Ovary (tissue), 9 donors: Measurements from ENCODE around the gene CNGA4. TPM values are rescaled to one million over a fixed set of nuclear protein-coding genes. Genes with fewer than 3 reads are reported as not detected.

ENCODE experiments used
- DNase-seq, 5 donors: peaks; one replicate each; pipeline ENCODE4 v3.0.0-alpha.2; 2019 to 2020
- H3K27ac ChIP-seq, 2 donors: fragments of 200-600 bp; one replicate each; pipeline versions ENCODE4 v1.5.1 to v1.8.0; 2019 to 2022
- H3K27me3 ChIP-seq: fragments of 200-600 bp; one replicate; pipeline ENCODE4 v1.8.0; 2022
- H3K36me3 ChIP-seq: fragments of 200-600 bp; sonication (generic); one replicate; pipeline ENCODE4 v1.5.1; 2019
- H3K4me1 ChIP-seq: one replicate; pipeline ENCODE4 v1.8.1; 2013; ENCODE audit warnings: mild to moderate bottlenecking, moderate library complexity; ENCODE audit not compliant: insufficient read depth
- H3K4me3 ChIP-seq: fragments of 200-600 bp; sonication (generic); one replicate; pipeline ENCODE4 v1.5.1; 2017
- H3K9me3 ChIP-seq, 2 donors: fragments of 200-600 bp in 1 of 2; sonication (generic) in 1 of 2; one replicate each; pipeline versions ENCODE4 v1.5.1 to v1.8.1; 2013 to 2019; ENCODE audit warnings: mild to moderate bottlenecking in 1 of 2, moderate library complexity in 1 of 2
- EP300 ChIP-seq: sonication (generic); formaldehyde crosslinking; IDR thresholded peaks from one replicate; pipeline ENCODE4 v1.6.1; 2017; ENCODE audit warnings: antibody characterized with exemption
- POLR2A ChIP-seq: fragments of 450-650 bp; IDR thresholded peaks from one replicate; pipeline ENCODE4 v1.6.1; 2017; ENCODE audit warnings: antibody characterized with exemption, mild to moderate bottlenecking, moderate library complexity
- WGBS, 3 donors: extraction: QIAGEN DNeasy Blood & Tissue Kit in 1 of 3; methylation state at CpG; one replicate each; pipeline versions ENCODE4 v1.1.5 to v1.1.7; 2013 to 2017; 5-methylcytosine and 5-hydroxymethylcytosine counted together
- intact Hi-C, 4 donors: fragments of 100-400 bp; cut with DNase I; formaldehyde crosslinking; loops; one replicate each; pipeline versions ENCODE4 v1.11.0 to v1.15.1; 2022 to 2023
- polyA plus RNA-seq, 2 donors: library from polyadenylated mRNA; stranded (reverse); fragments of 200-250 nt in 1 of 2; fragments of 350-450 nt in 1 of 2; fragmentation: Illumina TruSeq in 1 of 2; extraction: RNeasy Lipid Tissue Mini Kit (QIAGEN cat#74804) in 1 of 2; gene quantifications; one replicate each; pipeline ENCODE4 v1.2.3, GENCODE V29; 2013 to 2014
- total RNA-seq, 7 donors: library from RNA; depleted of rRNA in 2 of 7; stranded (reverse); fragments of >200 nt in 2 of 7; fragmentation: NEBNext Ultra II Directional in 3 of 7; extraction: Animal tissue kit (Norgen Biotek cat#: 25700) in 3 of 7; gene quantifications; one replicate each; pipeline versions ENCODE4 v1.1.0 to v1.2.4, GENCODE V29; 2016 to 2023
- TF ChIP-seq, protein P1 (sequence below), 3 donors: fragments of 450-650 bp in 2 of 3; fragments of 200-600 bp in 1 of 3; IDR thresholded peaks; one replicate each; pipeline versions ENCODE4 v1.5.1 to v1.8.0; 2016 to 2022; ENCODE audit warnings: antibody characterized with exemption in 3 of 3, mild to moderate bottlenecking in 1 of 3
- donor health status: DM: no; HTN: no; CAD: no; lungs with moderate emphysema.
- donor health status: DM: no; HTN: no; CAD: no.
- donor health status: Bipolar disorder and iron deficiency.
- donor health status: DM: yes; HTN: yes; CAD: no.
- donor health status: DM: no; HTN: no; CAD: no.
- donor health status: DM: yes; HTN: yes; CAD: no.

CNGA4 gene
- total and polyA plus RNA-seq, 9 donors: 0.10 to 2.9 (median 0.38) TPM

DNA sequence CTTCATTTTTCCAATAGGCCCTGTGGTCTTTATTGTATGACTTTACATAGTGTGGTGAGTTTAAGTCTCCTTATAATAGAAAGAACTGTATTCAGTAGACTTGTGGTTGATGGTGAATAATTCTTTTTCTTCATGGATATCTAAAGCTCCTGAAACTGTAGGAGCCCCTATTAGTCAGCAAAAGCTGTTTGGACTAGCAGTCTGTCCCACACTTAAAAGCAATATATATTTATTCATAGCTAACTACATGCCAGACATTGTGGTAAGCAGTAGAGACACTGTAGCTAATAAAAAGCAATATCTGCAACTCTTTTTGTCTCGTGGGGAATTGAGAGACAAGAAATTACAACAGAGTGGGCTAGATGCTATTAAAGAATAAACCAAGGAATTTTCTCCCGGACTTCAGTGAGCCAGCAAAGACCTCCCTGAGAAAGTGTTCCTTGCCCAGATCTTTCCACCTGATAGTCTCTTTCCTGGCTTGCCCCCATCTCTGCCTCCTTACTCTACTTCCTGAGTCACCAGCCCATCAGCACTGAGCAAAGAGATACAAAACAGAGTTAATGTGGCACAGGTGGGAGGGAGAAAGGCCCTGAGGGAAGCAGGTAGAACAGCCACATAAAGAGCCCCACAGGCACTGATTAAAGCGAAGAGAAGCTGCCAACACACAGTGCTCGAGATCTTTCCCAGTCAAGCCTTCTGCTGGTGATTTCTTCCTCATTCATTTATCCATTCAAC lies 41.3 kb upstream of the CNGA4 start:
- Histone ChIP-seq H3K36me3 (no peaks in the 10 kb centered on the region), H3K27me3 (no peaks in the 10 kb centered on the region), H3K9me3 (no peaks in the 10 kb centered on the region), H3K27ac (no peak overlapping the region), H3K4me1 (no peaks in the 10 kb centered on the region), H3K4me3 (no peak overlapping the region)
- WGBS, 3 donors: 73 to 82% (median 78%) methylated on average over 4 of the region's 4 CpGs
- TF ChIP-seq POLR2A (no peak), EP300 (no peak)
- TF ChIP-seq, protein P1, sequence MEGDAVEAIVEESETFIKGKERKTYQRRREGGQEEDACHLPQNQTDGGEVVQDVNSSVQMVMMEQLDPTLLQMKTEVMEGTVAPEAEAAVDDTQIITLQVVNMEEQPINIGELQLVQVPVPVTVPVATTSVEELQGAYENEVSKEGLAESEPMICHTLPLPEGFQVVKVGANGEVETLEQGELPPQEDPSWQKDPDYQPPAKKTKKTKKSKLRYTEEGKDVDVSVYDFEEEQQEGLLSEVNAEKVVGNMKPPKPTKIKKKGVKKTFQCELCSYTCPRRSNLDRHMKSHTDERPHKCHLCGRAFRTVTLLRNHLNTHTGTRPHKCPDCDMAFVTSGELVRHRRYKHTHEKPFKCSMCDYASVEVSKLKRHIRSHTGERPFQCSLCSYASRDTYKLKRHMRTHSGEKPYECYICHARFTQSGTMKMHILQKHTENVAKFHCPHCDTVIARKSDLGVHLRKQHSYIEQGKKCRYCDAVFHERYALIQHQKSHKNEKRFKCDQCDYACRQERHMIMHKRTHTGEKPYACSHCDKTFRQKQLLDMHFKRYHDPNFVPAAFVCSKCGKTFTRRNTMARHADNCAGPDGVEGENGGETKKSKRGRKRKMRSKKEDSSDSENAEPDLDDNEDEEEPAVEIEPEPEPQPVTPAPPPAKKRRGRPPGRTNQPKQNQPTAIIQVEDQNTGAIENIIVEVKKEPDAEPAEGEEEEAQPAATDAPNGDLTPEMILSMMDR (IDR thresholded peaks at IDR 0.05): no peak
- DNase-seq: no peak
- intact Hi-C loops: loop anchor here in 1 of 4 donors (2.0 kb wide), 1 partner anchor 35 kb away; no protein-coding TSS in a partner anchor

DNA sequence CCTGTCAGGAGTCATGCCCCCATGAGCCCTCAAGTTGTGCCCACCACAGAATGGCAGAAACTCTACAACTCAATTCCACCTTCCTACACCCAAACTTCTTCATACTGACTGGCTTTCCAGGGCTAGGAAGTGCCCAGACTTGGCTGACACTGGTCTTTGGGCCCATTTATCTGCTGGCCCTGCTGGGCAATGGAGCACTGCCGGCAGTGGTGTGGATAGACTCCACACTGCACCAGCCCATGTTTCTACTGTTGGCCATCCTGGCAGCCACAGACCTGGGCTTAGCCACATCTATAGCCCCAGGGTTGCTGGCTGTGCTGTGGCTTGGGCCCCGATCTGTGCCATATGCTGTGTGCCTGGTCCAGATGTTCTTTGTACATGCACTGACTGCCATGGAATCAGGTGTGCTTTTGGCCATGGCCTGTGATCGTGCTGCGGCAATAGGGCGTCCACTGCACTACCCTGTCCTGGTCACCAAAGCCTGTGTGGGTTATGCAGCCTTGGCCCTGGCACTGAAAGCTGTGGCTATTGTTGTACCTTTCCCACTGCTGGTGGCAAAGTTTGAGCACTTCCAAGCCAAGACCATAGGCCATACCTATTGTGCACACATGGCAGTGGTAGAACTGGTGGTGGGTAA lies 39.6 kb upstream of the CNGA4 start, which contains the start of gene OR52W1:
Gene OR52W1, plus strand, starts transcription at position 51 of the 637 bp plus-strand sequence. Its CDS starts 0 bp downstream, at position 51.
- Histone ChIP-seq H3K4me3 (no peak within 1 kb of the TSS), H3K4me1 (no peaks in the 10 kb centered on the region), H3K27ac (no peak within 1 kb of the TSS), H3K27me3 (no peaks in the 10 kb centered on the region), H3K9me3 (no peaks in the 10 kb centered on the region), H3K36me3 (no peaks in the 10 kb centered on the region)
- DNase-seq: no peak
- WGBS, 3 donors: 98 to 100% (median 99%) methylated on average over 5 of the region's 5 CpGs
- intact Hi-C loops: no loop called here
- TF ChIP-seq EP300 (no peak), POLR2A (no peak)
- TF ChIP-seq, protein P1 (IDR thresholded peaks at IDR 0.05): no peak

DNA sequence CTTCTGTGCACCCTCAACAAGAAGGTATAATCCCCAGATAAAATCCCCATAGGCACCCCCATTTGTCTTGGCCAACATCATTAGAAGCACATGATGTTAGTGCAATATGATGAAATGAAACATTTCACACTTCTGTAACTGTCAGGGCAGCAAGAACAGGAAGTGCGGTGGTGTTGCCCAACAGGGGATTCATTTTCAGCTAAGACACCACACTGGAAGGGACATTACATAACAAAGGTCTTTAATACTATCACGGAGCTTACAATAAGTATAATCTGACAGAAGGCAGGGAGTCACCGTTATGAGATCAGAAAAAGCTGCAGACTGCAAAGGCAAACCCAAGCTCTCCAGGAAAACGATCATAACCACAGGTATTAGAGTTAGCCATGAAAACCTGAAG lies 37.9 kb upstream of the CNGA4 start:
- no peaks in the 10 kb centered on the region for H3K27me3 ChIP-seq
- intact Hi-C loops: no loop called here
- no peak for DNase-seq
- no peaks in the 10 kb centered on the region for H3K4me1 ChIP-seq
- 77 to 78% (median 78%) methylated on average over 4 of the region's 4 CpGs for WGBS, 3 donors
- H3K4me3 ChIP-seq: no peak overlapping the region
- TF ChIP-seq EP300 (no peak), POLR2A (no peak)
- TF ChIP-seq, protein P1 (IDR thresholded peaks at IDR 0.05): no peak
- no peaks in the 10 kb centered on the region for H3K36me3 ChIP-seq
- no peak overlapping the region for H3K27ac ChIP-seq
- H3K9me3 ChIP-seq: no peaks in the 10 kb centered on the region

DNA sequence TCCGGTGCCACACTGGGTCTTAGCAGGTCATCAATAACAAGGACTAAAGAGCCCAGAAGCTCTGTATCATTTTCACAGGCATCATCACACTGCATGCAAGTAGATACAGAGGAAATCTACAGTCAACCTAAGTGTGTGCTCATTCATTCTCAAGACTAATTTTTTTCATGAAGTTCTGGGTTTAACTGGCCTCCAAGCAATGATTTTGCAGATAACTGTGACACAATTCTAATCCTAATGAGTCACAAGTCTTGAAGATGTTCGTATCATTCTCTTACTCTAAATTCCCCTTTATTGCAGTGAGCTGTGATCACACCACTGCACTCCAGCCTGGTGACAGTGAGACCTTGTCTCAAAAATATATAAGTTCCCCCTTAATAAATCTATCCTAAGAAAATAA lies 37.4 kb upstream of the CNGA4 start:
- TF ChIP-seq EP300 (no peak), POLR2A (no peak)
- TF ChIP-seq, protein P1 (IDR thresholded peaks at IDR 0.05): no peak
- no peaks in the 10 kb centered on the region for H3K27me3 ChIP-seq
- H3K4me3 ChIP-seq: no peak overlapping the region
- 57 to 82% (median 77%) methylated on average over 2 of the region's 2 CpGs for WGBS, 3 donors
- no peak for DNase-seq
- no peaks in the 10 kb centered on the region for H3K9me3 ChIP-seq
- H3K36me3 ChIP-seq: no peaks in the 10 kb centered on the region
- intact Hi-C loops: no loop called here
- no peaks in the 10 kb centered on the region for H3K4me1 ChIP-seq
- H3K27ac ChIP-seq: no peak overlapping the region
